Upper lobe of left lung (tissue), 6 donors: ENCODE measurements around the gene CHST8. TPM values are rescaled to one million over a fixed set of nuclear protein-coding genes. Genes with fewer than 3 reads are reported as not detected.

Experiments
- ATAC-seq, 2 donors: fragments of 200-7000 bp; cut with Tn5 transposase; one replicate each; pipeline ENCODE4 v1.9.1; 2022; ENCODE audit warnings: mild to moderate bottlenecking in 2 of 2, moderate library complexity in 2 of 2; ENCODE audit not compliant: low FRiP score in 2 of 2
- DNase-seq, 2 donors: peaks; one replicate each; pipeline ENCODE4 v3.0.0-alpha.2; 2019 to 2020
- H3K27ac ChIP-seq, 4 donors: fragments of 200-600 bp; sonication (generic); one replicate each; pipeline ENCODE4 v1.5.1; 2016 to 2019
- H3K27me3 ChIP-seq, 4 donors: fragments of 200-600 bp; sonication (generic); one replicate each; pipeline ENCODE4 v1.5.1; 2017 to 2019
- H3K36me3 ChIP-seq, 4 donors: fragments of 200-600 bp; sonication (generic); one replicate each; pipeline ENCODE4 v1.5.1; 2016 to 2019
- H3K4me1 ChIP-seq, 4 donors: fragments of 200-600 bp; sonication (generic); one replicate each; pipeline ENCODE4 v1.5.1; 2018 to 2019
- H3K4me3 ChIP-seq, 4 donors: fragments of 200-600 bp; sonication (generic); one replicate each; pipeline ENCODE4 v1.5.1; 2017 to 2019; ENCODE audit warnings: mild to moderate bottlenecking in 2 of 4, moderate library complexity in 1 of 4
- H3K9me3 ChIP-seq, 4 donors: fragments of 200-600 bp; sonication (generic); one replicate each; pipeline ENCODE4 v1.5.1; 2018 to 2019
- EP300 ChIP-seq, 4 donors: sonication (generic); formaldehyde crosslinking; IDR thresholded peaks; one replicate each; pipeline ENCODE4 v1.5.1; 2017; ENCODE audit warnings: antibody characterized with exemption in 4 of 4, control low read depth in 2 of 4
- POLR2A ChIP-seq, 4 donors: fragments of 450-650 bp; IDR thresholded peaks; one replicate each; pipeline ENCODE4 v1.5.1; 2016 to 2017; ENCODE audit warnings: antibody characterized with exemption in 4 of 4, mild to moderate bottlenecking in 2 of 4
- POLR2AphosphoS5 ChIP-seq, 2 donors: sonication (generic); formaldehyde crosslinking; IDR thresholded peaks; one replicate each; pipeline ENCODE4 v1.5.1; 2017; ENCODE audit warnings: antibody characterized with exemption in 2 of 2
- WGBS, 2 donors: methylation state at CpG; one replicate each; pipeline ENCODE4 v1.1.5; 2017 to 2018; 5-methylcytosine and 5-hydroxymethylcytosine counted together
- total RNA-seq, 6 donors: library from RNA; depleted of rRNA in 4 of 6; stranded (reverse); fragments of >200 nt in 4 of 6; gene quantifications; one replicate each; pipeline versions ENCODE4 v1.1.0 to v1.2.1, GENCODE V29; 2016 to 2021
- TF ChIP-seq, protein P1 (sequence below), 6 experiments: fragments of 450-650 bp in 4 of 6; fragments of 200-600 bp in 2 of 6; sonication (generic) in 2 of 6; IDR thresholded peaks; one replicate each; pipeline ENCODE4 v1.5.1; 2016 to 2019; ENCODE audit warnings: antibody characterized with exemption in 6 of 6
- donor health status: DM: no; HTN: no; CAD: no; lungs with moderate emphysema.
- donor health status: DM: no; HTN: yes; CAD: no; lungs with severe emphysema.

CHST8 gene
- total RNA-seq, 6 donors from 2014 or later = 0.46 to 3.1 (median 0.72) TPM; not detected in 2

- peaks cover 3 to 15% (median 7%) of the 10 kb centered on the region in 4 donors for H3K4me1 ChIP-seq
- no peak for DNase-seq
- no peak for TF ChIP-seq POLR2A (IDR thresholded peaks at IDR 0.05)
- TF ChIP-seq POLR2AphosphoS5 (IDR thresholded peaks at IDR 0.05) = no peak
- WGBS, 2 donors = 49 to 58% methylated on average over 10 to 17 of the region's 17 CpGs
- no peaks in the 10 kb centered on the region for H3K36me3 ChIP-seq
- no peak overlapping the region for H3K27ac ChIP-seq
- no peak overlapping the region for H3K4me3 ChIP-seq
- H3K27me3 ChIP-seq = no peaks in the 10 kb centered on the region
- H3K9me3 ChIP-seq = no peaks in the 10 kb centered on the region
- ATAC-seq = no peak
Measured at GRCh38 chr19:33777753-33778088, 156.0 kb downstream of the CHST8 start.

- no peaks in the 10 kb centered on the region for H3K27me3 ChIP-seq
- DNase-seq (peak; percentile 82 to 98), ATAC-seq (peak; percentile 87 to 93)
- no peak overlapping the region for H3K27ac ChIP-seq
- peak overlapping the region in 1 of 4 donors; percentile 31 for H3K4me3 ChIP-seq
- 18 to 22% methylated on average over 25 to 49 of the region's 49 CpGs for WGBS, 2 donors
- TF ChIP-seq, protein P1, sequence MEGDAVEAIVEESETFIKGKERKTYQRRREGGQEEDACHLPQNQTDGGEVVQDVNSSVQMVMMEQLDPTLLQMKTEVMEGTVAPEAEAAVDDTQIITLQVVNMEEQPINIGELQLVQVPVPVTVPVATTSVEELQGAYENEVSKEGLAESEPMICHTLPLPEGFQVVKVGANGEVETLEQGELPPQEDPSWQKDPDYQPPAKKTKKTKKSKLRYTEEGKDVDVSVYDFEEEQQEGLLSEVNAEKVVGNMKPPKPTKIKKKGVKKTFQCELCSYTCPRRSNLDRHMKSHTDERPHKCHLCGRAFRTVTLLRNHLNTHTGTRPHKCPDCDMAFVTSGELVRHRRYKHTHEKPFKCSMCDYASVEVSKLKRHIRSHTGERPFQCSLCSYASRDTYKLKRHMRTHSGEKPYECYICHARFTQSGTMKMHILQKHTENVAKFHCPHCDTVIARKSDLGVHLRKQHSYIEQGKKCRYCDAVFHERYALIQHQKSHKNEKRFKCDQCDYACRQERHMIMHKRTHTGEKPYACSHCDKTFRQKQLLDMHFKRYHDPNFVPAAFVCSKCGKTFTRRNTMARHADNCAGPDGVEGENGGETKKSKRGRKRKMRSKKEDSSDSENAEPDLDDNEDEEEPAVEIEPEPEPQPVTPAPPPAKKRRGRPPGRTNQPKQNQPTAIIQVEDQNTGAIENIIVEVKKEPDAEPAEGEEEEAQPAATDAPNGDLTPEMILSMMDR (IDR thresholded peaks at IDR 0.05) = peak; percentile 100
- TF ChIP-seq EP300 (IDR thresholded peaks at IDR 0.05) = no peak
- H3K36me3 ChIP-seq = no peaks in the 10 kb centered on the region
- H3K9me3 ChIP-seq = no peaks in the 10 kb centered on the region
- peaks cover 3 to 15% (median 7%) of the 10 kb centered on the region in 4 donors for H3K4me1 ChIP-seq
Measured at GRCh38 chr19:33778089-33778791, 156.5 kb downstream of the CHST8 start.

DNA sequence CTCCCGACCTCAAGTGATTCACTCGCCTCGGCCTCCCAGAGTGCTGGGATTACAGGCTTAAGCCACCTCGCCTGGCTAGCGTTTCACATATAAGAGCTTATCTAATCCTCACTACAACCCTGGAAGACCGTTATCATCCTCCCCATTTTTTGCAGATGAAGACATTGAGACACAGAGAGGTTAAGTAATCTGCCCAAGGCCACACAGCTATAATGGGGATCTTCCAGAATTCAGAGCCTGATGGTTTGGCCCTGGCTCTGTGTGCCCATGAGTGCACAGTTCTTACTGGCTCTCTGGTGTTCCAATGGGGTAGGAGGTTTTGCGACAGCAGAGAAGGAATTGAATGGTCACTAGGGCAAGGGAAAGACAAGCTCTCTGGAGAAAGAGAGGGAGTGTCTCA lies 158.1 kb downstream of the CHST8 start:
- 86 to 95% methylated on average over 7 of the region's 7 CpGs for WGBS, 2 donors

DNA sequence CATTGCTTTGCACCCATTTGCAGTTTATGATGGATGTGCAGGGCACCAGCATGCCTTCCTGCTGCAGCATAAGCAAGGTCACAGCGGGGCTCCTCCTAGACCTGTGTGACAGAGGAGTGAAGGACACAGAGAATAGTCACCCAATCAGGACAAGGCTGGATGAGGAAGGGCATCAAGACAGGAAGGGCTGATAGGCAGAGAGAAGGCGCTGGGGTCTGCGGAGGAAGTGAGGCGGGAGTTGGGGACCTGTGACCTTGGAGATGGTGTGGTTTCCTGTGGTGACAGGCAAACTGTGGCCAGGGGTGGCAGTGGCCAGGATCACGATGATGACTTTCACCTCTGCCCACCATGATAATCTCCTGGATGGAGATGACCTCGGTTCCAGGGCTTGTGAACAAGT lies 158.5 kb downstream of the CHST8 start:
- H3K4me1 ChIP-seq = peaks cover 3 to 15% (median 7%) of the 10 kb centered on the region in 4 donors
- no peak overlapping the region for H3K27ac ChIP-seq
- no peaks in the 10 kb centered on the region for H3K27me3 ChIP-seq
- TF ChIP-seq EP300 (IDR thresholded peaks at IDR 0.05) = no peak
- TF ChIP-seq POLR2AphosphoS5 (IDR thresholded peaks at IDR 0.05) = no peak
- TF ChIP-seq, protein P1 (IDR thresholded peaks at IDR 0.05) = no peak
- no peak for TF ChIP-seq POLR2A (IDR thresholded peaks at IDR 0.05)
- no peaks in the 10 kb centered on the region for H3K36me3 ChIP-seq
- H3K9me3 ChIP-seq = no peaks in the 10 kb centered on the region
- no peak for ATAC-seq
- no peak for DNase-seq
- 41 to 51% methylated on average over 6 of the region's 6 CpGs for WGBS, 2 donors
- H3K4me3 ChIP-seq = no peak overlapping the region

More for the DNA sequence above, 158.1 kb downstream of the CHST8 start:
- Histone ChIP-seq H3K36me3 (no peaks in the 10 kb centered on the region), H3K9me3 (no peaks in the 10 kb centered on the region), H3K4me1 (peaks cover 3 to 15% (median 7%) of the 10 kb centered on the region in 4 donors), H3K27ac (no peak overlapping the region), H3K27me3 (no peaks in the 10 kb centered on the region), H3K4me3 (no peak overlapping the region)
- DNase-seq = no peak
- TF ChIP-seq, protein P1 (IDR thresholded peaks at IDR 0.05) = no peak
- no peak for TF ChIP-seq EP300 (IDR thresholded peaks at IDR 0.05)
- TF ChIP-seq POLR2AphosphoS5 (IDR thresholded peaks at IDR 0.05) = no peak
- no peak for TF ChIP-seq POLR2A (IDR thresholded peaks at IDR 0.05)
- ATAC-seq = no peak

GRCh38 chr19:33780746-33781145 lies 159.0 kb downstream of the CHST8 start:
- DNase-seq (no peak), ATAC-seq (no peak)
- TF ChIP-seq POLR2A (IDR thresholded peaks at IDR 0.05) (no peak), POLR2AphosphoS5 (IDR thresholded peaks at IDR 0.05) (no peak), EP300 (IDR thresholded peaks at IDR 0.05) (no peak)
- TF ChIP-seq, protein P1 (IDR thresholded peaks at IDR 0.05) = no peak
- H3K9me3 ChIP-seq = no peaks in the 10 kb centered on the region
- no peak overlapping the region for H3K27ac ChIP-seq
- no peaks in the 10 kb centered on the region for H3K27me3 ChIP-seq
- H3K4me3 ChIP-seq = no peak overlapping the region
- 50 to 57% methylated on average over 10 to 12 of the region's 12 CpGs for WGBS, 2 donors
- H3K4me1 ChIP-seq = peaks cover 3 to 15% (median 7%) of the 10 kb centered on the region in 4 donors
- H3K36me3 ChIP-seq = no peaks in the 10 kb centered on the region
